NT2/D1 (cell line): ENCODE measurements around the gene TNFRSF6B.

Experiments
- DNase-seq: peaks from one replicate; pipeline ENCODE4 v3.0.0-alpha.2; 2011; ENCODE audit warnings: low read depth, low spot score
- H3K27me3 ChIP-seq: 2 replicates; pipeline ENCODE4 v1.6.0; 2011; ENCODE audit warnings: mild to moderate bottlenecking; ENCODE audit not compliant: insufficient read length, insufficient read depth
- H3K36me3 ChIP-seq: 2 replicates; pipeline ENCODE4 v1.6.1; 2011; ENCODE audit warnings: mild to moderate bottlenecking, low read length, mixed read lengths; ENCODE audit not compliant: insufficient read depth, insufficient read length
- H3K4me1 ChIP-seq: 2 replicates; pipeline ENCODE4 v1.5.1; 2011; ENCODE audit not compliant: insufficient read depth, insufficient read length
- H3K4me3 ChIP-seq: 2 replicates; pipeline ENCODE4 v1.5.1; 2011; ENCODE audit warnings: low read depth; ENCODE audit not compliant: insufficient read length
- H3K9ac ChIP-seq: 2 replicates; pipeline ENCODE4 v1.6.0; 2011; ENCODE audit warnings: low read depth; ENCODE audit not compliant: insufficient read length
- H3K9me3 ChIP-seq: 2 replicates; pipeline ENCODE4 v1.5.1; 2011; ENCODE audit warnings: mild to moderate bottlenecking, low read length; ENCODE audit not compliant: insufficient read depth
- SUZ12 ChIP-seq: IDR thresholded peaks from 2 replicates; pipeline ENCODE4 v1.6.1; 2011; ENCODE audit not compliant: insufficient read length, insufficient read depth; ENCODE audit errors: extremely low read depth
- YY1 ChIP-seq: IDR thresholded peaks from 2 replicates; pipeline ENCODE4 v1.6.1; 2011; ENCODE audit not compliant: insufficient read length, insufficient read depth
- ZNF274 ChIP-seq: IDR thresholded peaks from 2 replicates; pipeline ENCODE4 v1.6.1; 2011; ENCODE audit warnings: mild to moderate bottlenecking, low read depth, low read length

Gene TNFRSF6B

DNA sequence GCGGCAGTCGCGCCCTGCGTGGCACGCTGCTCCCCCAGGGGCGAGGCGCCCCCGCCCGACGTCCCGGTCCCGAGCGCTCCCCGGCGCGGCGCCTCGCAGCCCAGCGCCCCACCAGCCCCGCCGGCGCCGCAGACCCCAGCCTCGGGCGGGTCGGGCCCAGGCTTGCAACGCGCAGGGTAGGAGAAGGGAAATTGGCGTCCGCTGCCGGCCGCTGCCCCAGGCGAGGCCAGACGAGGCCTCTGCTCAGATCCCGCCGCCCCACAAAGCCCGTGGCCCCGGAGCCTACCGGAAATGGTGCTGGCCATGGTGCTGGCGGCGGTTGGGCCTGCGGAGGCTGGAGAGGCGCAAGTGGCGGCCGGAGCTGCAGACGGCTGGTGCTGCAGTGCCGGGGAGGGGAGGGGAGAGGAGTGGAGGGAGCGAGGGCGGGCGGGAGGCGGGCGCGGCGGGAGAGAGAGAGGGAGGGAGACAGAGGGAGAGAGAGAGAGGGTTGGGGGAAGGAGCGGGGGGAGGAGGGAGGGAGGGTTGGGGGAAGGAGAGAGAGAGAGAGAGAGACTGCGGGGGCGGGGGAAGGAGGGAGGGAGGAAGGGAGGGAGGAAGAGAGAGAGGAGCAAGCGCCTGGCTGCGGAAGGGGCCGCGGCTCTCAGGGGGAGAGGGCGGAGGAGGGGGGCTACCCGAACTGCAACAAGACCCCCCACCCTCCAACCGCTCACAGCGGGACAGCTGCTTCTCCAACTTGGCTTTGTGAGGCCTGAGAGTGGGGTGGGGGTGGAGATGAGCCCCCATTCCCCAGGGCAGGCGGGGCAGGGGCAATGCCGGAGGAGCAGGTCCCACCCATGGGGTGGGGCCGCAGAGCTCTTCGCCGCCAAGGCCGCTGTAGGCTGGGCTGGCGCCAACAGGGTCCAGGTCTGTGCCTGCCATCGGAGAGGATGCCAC is 43.1 kb upstream of the TNFRSF6B start, which contains the start of gene STMN3:
Gene STMN3 (minus strand): TSS at position 384 of the 933 bp plus-strand sequence. CDS start 79 bp downstream, at position 305.
- TF ChIP-seq SUZ12: no peak
- TF ChIP-seq YY1: no peak
- no peak for TF ChIP-seq ZNF274
- Histone ChIP-seq H3K4me3 (peak within 1 kb of the TSS; percentile 57), H3K4me1 (peaks cover 24% of the 10 kb centered on the region), H3K36me3 (peaks cover 4% of the 10 kb centered on the region), H3K27me3 (peaks cover 9% of the 10 kb centered on the region), H3K9ac (peak within 1 kb of the TSS; percentile 76), H3K9me3 (no peaks in the 10 kb centered on the region)
- DNase-seq: peak; percentile 94

DNA sequence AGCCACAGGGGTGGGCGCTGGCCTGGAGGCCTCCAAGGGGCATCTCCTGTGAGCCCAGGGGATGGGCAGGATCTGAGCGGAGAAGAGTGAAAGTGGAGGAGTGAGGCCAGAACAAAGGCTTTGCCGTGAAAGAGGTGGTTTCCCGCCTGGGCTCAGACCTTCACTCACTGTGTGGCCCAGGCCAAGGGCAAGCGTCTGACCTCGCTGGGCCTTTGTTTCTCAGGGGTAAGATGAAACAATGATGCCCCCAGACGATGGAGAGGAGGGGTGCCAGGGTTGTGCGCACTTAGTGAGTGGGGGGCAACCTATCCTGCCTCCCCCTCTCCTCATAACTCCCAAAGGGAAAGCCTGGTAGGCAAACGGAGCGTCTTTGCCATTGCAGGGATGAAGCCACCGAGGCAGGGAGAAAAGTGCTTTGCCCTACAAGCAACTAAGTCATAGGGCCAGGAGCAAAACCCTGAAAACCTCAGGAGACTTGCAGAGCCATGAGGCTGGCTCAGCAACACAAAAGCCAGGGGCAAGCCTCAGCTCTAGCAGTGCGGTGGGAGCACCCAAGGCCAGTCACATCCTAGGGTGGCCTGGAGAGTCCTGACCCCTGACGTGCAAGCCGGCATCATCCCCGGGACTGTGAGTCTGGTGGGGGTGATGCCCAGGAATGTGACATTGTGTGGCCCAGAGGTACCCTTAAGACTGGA is 42.3 kb upstream of the TNFRSF6B start:
- Histone ChIP-seq H3K36me3 (peaks cover under 1% of the 10 kb centered on the region), H3K9me3 (no peaks in the 10 kb centered on the region), H3K4me1 (peaks cover 28% of the 10 kb centered on the region), H3K27me3 (peaks cover 9% of the 10 kb centered on the region), H3K4me3 (peak overlapping the region; percentile 51), H3K9ac (peak overlapping the region; percentile 74)
- no peak for DNase-seq
- no peak for TF ChIP-seq SUZ12
- TF ChIP-seq YY1: no peak
- no peak for TF ChIP-seq ZNF274

DNA sequence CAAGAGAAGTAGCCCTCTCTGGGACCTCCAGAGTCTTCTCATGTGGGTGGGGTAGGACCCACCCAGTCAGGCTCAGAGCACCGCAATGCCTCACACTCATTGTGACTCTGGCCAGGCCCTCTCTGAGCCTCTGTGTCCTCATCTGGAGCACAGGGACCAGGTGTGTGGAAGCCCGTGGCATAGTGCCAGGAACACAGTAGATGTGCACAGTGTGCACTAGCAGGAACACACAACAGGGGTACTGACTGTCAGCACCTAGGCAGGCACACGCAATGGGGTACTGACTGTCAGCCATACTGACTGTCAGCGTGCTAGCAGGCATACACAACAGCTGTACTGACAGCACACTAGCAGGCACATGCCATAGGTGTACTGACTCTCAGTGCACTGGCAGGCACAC is 41.2 kb upstream of the TNFRSF6B start:
- H3K4me3 ChIP-seq: no peak overlapping the region
- TF ChIP-seq ZNF274 (no peak), YY1 (no peak), SUZ12 (no peak)
- no peak for DNase-seq
- H3K9me3 ChIP-seq: no peaks in the 10 kb centered on the region
- H3K9ac ChIP-seq: peak overlapping the region; percentile 7
- H3K36me3 ChIP-seq: peaks cover 12% of the 10 kb centered on the region
- peaks cover 9% of the 10 kb centered on the region for H3K27me3 ChIP-seq
- peaks cover 31% of the 10 kb centered on the region for H3K4me1 ChIP-seq

DNA sequence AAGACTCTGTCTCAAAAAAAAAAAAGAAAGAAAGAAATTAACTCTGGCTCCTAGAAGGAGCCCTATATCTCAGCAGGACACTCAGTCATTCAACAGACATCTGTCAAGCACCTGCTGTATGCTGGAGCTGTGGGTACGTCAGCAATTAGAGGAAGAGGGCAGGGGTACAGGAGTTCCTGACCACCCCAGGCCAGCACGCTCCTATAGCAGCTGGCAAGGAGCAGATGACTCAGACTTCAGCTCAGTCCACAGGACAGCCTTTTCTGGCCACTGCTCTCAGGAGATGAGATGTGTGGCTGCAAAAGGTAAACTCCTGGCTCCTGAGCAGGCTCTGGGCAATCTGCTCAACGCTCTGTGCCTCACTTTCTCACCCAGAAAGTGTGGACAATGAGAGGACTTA is 40.0 kb upstream of the TNFRSF6B start:
- TF ChIP-seq SUZ12 (no peak), ZNF274 (no peak), YY1 (no peak)
- no peak for DNase-seq
- Histone ChIP-seq H3K4me1 (peaks cover 27% of the 10 kb centered on the region), H3K36me3 (peaks cover 24% of the 10 kb centered on the region), H3K4me3 (no peak overlapping the region), H3K9me3 (no peaks in the 10 kb centered on the region), H3K27me3 (peaks cover 8% of the 10 kb centered on the region), H3K9ac (no peak overlapping the region)

DNA sequence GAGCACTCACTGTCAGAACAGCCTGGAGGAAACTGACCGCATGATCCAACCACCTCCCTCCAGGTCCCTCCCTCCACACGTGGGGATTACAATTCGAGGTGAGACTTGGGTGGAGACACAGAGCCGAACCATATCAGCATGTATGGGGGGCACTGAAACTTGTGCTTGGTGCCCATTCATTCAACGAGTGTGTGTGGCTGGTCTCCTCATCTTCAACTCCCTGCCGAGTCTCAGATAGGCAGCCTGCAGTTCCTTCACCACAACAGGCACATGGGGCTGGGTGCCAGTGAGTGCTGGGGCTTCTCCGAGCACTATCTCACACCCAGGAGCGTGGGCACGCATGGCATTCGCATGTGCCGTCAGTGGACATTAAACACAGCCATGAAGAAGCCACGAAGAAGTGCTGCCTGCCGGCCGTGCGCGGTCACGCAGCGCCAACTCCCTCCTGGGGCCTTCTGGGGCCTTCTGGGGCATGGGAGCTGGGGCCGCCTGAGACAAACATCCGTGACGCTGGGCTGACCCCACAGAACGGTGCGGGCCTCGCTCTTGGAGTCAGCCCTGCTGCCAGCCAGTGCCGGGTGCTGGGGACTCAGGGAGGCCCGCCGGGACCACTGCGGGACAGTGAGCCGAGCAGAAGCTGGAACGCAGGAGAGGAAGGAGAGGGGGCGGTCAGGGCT is 39.1 kb upstream of the TNFRSF6B start:
- Histone ChIP-seq H3K9me3 (no peaks in the 10 kb centered on the region), H3K4me1 (peaks cover 20% of the 10 kb centered on the region), H3K9ac (peak overlapping the region; percentile 94), H3K36me3 (peaks cover 33% of the 10 kb centered on the region), H3K27me3 (no peaks in the 10 kb centered on the region), H3K4me3 (peak overlapping the region; percentile 79)
- no peak for DNase-seq
- TF ChIP-seq ZNF274: no peak

DNA sequence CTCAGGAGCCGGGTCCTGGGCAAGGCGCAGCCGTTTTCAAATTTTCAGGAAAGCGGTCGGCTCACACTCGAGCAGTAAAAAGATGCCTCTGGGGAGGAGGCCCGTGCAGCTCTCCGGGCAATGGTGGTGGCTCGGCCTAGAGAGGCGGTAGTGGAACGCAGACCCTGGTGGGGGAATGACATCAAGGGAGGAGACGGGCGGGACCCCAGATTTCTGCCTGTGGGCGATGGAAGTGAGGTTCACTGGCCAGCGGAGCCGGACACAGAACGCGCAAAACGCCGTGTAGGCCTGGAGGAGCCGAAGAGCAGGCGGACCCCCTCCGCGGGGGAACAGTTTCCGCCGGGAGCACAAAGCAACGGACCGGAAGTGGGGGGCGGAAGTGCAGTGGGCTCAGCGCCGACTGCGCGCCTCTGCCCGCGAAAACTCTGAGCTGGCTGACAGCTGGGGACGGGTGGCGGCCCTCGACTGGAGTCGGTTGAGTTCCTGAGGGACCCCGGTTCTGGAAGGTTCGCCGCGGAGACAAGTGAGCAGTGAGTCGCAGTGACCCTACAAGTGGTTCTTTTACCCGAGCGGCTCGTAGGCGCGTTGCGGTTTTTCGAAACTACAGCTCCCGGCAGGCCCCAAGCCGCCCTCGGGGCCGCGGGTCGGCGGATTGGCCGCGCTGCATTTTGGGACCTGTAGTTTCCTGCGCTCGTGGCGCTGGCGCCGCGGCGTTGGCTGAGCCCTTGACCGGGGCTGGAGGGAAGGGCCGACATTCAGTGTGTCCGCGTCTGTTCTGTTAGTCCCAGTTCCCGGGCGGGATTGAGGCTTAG is 38.3 kb upstream of the TNFRSF6B start, which contains the start of gene RTEL1:
Gene RTEL1 (plus strand): TSS at position 376 of the 812 bp plus-strand sequence. CDS start 1,091 bp downstream, outside the sequence.
- peaks cover 20% of the 10 kb centered on the region for H3K4me1 ChIP-seq
- no peaks in the 10 kb centered on the region for H3K27me3 ChIP-seq
- no peaks in the 10 kb centered on the region for H3K9me3 ChIP-seq
- peak; percentile 88 for DNase-seq
- peak within 1 kb of the TSS; percentile 94 for H3K9ac ChIP-seq
- TF ChIP-seq ZNF274 (no peak), SUZ12 (no peak), YY1 (no peak)
- H3K4me3 ChIP-seq: peak within 1 kb of the TSS; percentile 79
- H3K36me3 ChIP-seq: peaks cover 41% of the 10 kb centered on the region
